UCSD-AML1 (cell line): ENCODE data around the gene GDPD3.

Experiments
- DNase-seq: peaks from one replicate; lab custom pipeline; 2025; ENCODE audit not compliant: unreplicated experiment; lab: John Stamatoyannopoulos, UW

The GDPD3 gene

GRCh38 chr16:30096105-30096861, 17.1 kb downstream of the GDPD3 start, which contains the start of gene YPEL3:
Gene YPEL3, minus strand, starts transcription at chr16:30096213. Its CDS starts 731 bp downstream, at chr16:30095482.
- DNase-seq: no peak

- DNase-seq: no peak
Measured at GRCh38 chr16:30095166-30096078, 17.9 kb downstream of the GDPD3 start.

GRCh38 chr16:30094541-30095165, 18.7 kb downstream of the GDPD3 start:
- no peak for DNase-seq

GRCh38 chr16:30092373-30093010, 20.8 kb downstream of the GDPD3 start:
- peak; percentile 91 for DNase-seq

GRCh38 chr16:30091474-30092372, 21.6 kb downstream of the GDPD3 start, which contains the start of gene TBX6:
Gene TBX6, minus strand, starts transcription at chr16:30091924. Its CDS starts 731 bp downstream, at chr16:30091193.
- peak; percentile 95 for DNase-seq

GRCh38 chr16:30090610-30091331, 22.6 kb downstream of the GDPD3 start:
- DNase-seq: no peak

GRCh38 chr16:30088832-30089624, 24.3 kb downstream of the GDPD3 start:
- no peak for DNase-seq

GRCh38 chr16:30088237-30088831, 25.0 kb downstream of the GDPD3 start:
- no peak for DNase-seq

GRCh38 chr16:30087181-30087898, 26.0 kb downstream of the GDPD3 start:
- DNase-seq: no peak

- DNase-seq: no peak
Measured at GRCh38 chr16:30086291-30087140, 26.8 kb downstream of the GDPD3 start.

GRCh38 chr16:30085820-30086219, 27.5 kb downstream of the GDPD3 start:
- DNase-seq: no peak

- DNase-seq: no peak
Measured at GRCh38 chr16:30085247-30085646, 28.1 kb downstream of the GDPD3 start.

- no peak for DNase-seq
Measured at GRCh38 chr16:30084816-30085159, 28.5 kb downstream of the GDPD3 start.

- DNase-seq: no peak
Measured at GRCh38 chr16:30084096-30084815, 29.1 kb downstream of the GDPD3 start.

- DNase-seq: no peak
Measured at GRCh38 chr16:30083216-30084055, 29.9 kb downstream of the GDPD3 start.
